Measurements from ENCODE around the gene GMDS.
A peak's percentile ranks its signal among the peaks of the same experiment; 100 is the strongest.

The GMDS gene

DNA sequence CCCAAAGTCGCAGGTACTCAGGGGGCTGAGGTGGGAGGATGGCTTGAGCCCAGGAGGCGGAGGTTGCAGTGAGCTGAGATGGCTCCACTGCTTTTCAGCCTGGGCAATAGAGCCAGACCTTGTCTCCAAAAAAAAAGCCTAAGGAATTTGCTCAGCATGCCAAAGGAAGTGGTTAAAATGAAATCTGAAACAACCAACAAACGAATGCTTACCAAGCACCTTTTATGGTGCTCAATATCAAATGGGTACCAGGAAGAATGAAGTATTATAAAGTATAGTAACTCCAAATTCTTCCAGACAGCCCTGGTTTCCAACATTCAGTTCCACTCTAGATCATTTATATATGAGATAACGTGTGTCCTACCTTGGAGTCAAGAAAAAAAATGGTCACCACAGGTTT is 14.0 kb downstream of the GMDS start:
- peak; percentile 80 for ATAC-seq
- TF ChIP-seq OSR1 (CRISPR knock-in tag; IDR thresholded peaks at IDR 0.05): no peak

DNA sequence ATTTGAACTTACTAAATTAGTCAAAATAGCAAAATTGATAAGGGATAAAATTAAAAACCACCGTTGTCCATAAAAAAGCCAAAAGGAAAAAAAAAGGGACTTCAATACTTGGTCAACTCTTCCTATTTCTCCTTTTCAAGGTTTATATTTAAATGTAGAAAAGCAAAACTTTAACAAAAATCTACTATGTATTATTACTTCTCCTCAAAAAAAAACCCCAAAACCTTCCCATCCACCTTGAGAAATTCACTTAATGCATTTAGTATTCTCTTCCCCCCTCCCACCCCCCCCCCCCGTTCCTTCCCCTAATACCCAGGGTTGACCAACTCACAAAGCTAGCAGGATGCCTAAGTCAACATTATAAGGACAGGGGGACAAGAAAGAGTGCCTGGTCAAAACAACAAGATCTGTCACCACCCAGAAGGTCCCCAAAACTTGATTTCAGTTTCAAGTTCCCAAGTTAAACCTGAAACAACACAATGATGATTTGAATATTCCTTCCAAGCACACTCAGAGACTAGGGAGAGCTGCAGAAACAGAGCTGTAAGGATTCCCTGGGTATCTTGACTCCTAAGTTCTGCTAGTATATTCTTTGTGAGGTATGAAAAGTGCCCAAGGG is 14.6 kb downstream of the GMDS start:
- TF ChIP-seq, protein P1, sequence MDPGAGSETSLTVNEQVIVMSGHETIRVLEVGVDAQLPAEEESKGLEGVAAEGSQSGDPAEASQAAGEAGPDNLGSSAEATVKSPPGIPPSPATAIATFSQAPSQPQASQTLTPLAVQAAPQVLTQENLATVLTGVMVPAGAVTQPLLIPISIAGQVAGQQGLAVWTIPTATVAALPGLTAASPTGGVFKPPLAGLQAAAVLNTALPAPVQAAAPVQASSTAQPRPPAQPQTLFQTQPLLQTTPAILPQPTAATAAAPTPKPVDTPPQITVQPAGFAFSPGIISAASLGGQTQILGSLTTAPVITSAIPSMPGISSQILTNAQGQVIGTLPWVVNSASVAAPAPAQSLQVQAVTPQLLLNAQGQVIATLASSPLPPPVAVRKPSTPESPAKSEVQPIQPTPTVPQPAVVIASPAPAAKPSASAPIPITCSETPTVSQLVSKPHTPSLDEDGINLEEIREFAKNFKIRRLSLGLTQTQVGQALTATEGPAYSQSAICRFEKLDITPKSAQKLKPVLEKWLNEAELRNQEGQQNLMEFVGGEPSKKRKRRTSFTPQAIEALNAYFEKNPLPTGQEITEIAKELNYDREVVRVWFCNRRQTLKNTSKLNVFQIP (CRISPR knock-in tag; IDR thresholded peaks at IDR 0.05; ENCODE audit: borderline replicate concordance, low read depth): no peak
- TF ChIP-seq ARNTL (CRISPR knock-in tag; IDR thresholded peaks at IDR 0.05; ENCODE audit: borderline replicate concordance, low read depth): no peak
- no peak for TF ChIP-seq GLIS3 (CRISPR knock-in tag; IDR thresholded peaks at IDR 0.05)
- TF ChIP-seq PATZ1 (CRISPR knock-in tag; IDR thresholded peaks at IDR 0.05; ENCODE audit: borderline replicate concordance): no peak
- TF ChIP-seq PPARA (CRISPR knock-in tag; IDR thresholded peaks at IDR 0.05; ENCODE audit: borderline replicate concordance): no peak
- no peak for TF ChIP-seq TOX (CRISPR knock-in tag; IDR thresholded peaks at IDR 0.05; ENCODE audit: borderline replicate concordance)
- no peak for TF ChIP-seq OSR1 (CRISPR knock-in tag; IDR thresholded peaks at IDR 0.05)
- no peak for TF ChIP-seq ZNF565 (CRISPR knock-in tag; conservative IDR thresholded peaks at IDR 0.05; ENCODE audit: low read depth)
- TF ChIP-seq ZNF70 (CRISPR knock-in tag; IDR thresholded peaks at IDR 0.05): no peak
- TF ChIP-seq ZFP30 (CRISPR knock-in tag; IDR thresholded peaks at IDR 0.05): no peak
- no peak for TF ChIP-seq ZFP3 (CRISPR knock-in tag; IDR thresholded peaks at IDR 0.05)
- no peak for TF ChIP-seq RARB (CRISPR knock-in tag; IDR thresholded peaks at IDR 0.05)
- TF ChIP-seq BACH2 (CRISPR knock-in tag; IDR thresholded peaks at IDR 0.05; ENCODE audit: borderline replicate concordance): no peak
- no peak for TF ChIP-seq ISL1 (CRISPR knock-in tag; IDR thresholded peaks at IDR 0.05)
- TF ChIP-seq, protein P2, sequence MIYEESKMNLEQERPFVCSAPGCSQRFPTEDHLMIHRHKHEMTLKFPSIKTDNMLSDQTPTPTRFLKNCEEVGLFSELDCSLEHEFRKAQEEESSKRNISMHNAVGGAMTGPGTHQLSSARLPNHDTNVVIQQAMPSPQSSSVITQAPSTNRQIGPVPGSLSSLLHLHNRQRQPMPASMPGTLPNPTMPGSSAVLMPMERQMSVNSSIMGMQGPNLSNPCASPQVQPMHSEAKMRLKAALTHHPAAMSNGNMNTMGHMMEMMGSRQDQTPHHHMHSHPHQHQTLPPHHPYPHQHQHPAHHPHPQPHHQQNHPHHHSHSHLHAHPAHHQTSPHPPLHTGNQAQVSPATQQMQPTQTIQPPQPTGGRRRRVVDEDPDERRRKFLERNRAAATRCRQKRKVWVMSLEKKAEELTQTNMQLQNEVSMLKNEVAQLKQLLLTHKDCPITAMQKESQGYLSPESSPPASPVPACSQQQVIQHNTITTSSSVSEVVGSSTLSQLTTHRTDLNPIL (CRISPR knock-in tag; IDR thresholded peaks at IDR 0.05; ENCODE audit: low read depth): no peak
- no peak for TF ChIP-seq TCF4 (CRISPR knock-in tag; IDR thresholded peaks at IDR 0.05; ENCODE audit: borderline replicate concordance)
- no peak for ATAC-seq

DNA sequence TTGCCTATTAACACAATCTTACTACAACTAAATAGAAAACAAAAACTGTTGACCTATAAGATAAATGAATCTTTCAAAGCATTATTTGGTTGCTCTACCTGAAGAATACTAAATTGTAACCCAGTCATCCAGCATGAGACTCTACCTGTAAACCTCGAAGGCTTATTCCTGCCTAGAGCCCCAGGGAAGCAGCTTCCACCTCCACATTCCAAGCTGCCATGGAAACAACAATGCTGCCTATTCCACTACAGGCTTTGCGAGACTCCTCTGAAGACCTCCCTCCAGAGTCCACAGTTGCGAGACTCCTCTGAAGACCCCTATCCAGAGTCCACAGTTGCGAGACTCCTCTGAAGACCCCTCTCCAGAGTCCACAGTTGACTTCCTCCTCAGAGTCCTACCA is 15.7 kb downstream of the GMDS start:
- ATAC-seq: no peak
- TF ChIP-seq PATZ1 (CRISPR knock-in tag; IDR thresholded peaks at IDR 0.05; ENCODE audit: borderline replicate concordance): no peak
- no peak for TF ChIP-seq ZC3H10 (CRISPR knock-in tag; IDR thresholded peaks at IDR 0.05)
- TF ChIP-seq ARNTL (CRISPR knock-in tag; IDR thresholded peaks at IDR 0.05; ENCODE audit: borderline replicate concordance, low read depth): no peak
- TF ChIP-seq, protein P1 (CRISPR knock-in tag; IDR thresholded peaks at IDR 0.05; ENCODE audit: borderline replicate concordance, low read depth): no peak
- TF ChIP-seq ZNF8 (CRISPR knock-in tag; IDR thresholded peaks at IDR 0.05): no peak
- no peak for TF ChIP-seq SNAI2 (CRISPR knock-in tag; IDR thresholded peaks at IDR 0.05)
- TF ChIP-seq, protein P3, sequence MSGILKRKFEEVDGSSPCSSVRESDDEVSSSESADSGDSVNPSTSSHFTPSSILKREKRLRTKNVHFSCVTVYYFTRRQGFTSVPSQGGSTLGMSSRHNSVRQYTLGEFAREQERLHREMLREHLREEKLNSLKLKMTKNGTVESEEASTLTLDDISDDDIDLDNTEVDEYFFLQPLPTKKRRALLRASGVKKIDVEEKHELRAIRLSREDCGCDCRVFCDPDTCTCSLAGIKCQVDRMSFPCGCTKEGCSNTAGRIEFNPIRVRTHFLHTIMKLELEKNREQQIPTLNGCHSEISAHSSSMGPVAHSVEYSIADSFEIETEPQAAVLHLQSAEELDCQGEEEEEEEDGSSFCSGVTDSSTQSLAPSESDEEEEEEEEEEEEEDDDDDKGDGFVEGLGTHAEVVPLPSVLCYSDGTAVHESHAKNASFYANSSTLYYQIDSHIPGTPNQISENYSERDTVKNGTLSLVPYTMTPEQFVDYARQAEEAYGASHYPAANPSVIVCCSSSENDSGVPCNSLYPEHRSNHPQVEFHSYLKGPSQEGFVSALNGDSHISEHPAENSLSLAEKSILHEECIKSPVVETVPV (CRISPR knock-in tag; IDR thresholded peaks at IDR 0.05): no peak
- no peak for TF ChIP-seq OSR1 (CRISPR knock-in tag; IDR thresholded peaks at IDR 0.05)
- no peak for TF ChIP-seq BACH2 (CRISPR knock-in tag; IDR thresholded peaks at IDR 0.05; ENCODE audit: borderline replicate concordance)
- TF ChIP-seq, protein P2 (CRISPR knock-in tag; IDR thresholded peaks at IDR 0.05; ENCODE audit: low read depth): no peak
- TF ChIP-seq PPARA (CRISPR knock-in tag; IDR thresholded peaks at IDR 0.05; ENCODE audit: borderline replicate concordance): no peak
- no peak for TF ChIP-seq ZFP30 (CRISPR knock-in tag; IDR thresholded peaks at IDR 0.05)
- TF ChIP-seq ZFP3 (CRISPR knock-in tag; IDR thresholded peaks at IDR 0.05): no peak
- no peak for TF ChIP-seq TOX (CRISPR knock-in tag; IDR thresholded peaks at IDR 0.05; ENCODE audit: borderline replicate concordance)
- TF ChIP-seq CSDC2 (CRISPR knock-in tag; IDR thresholded peaks at IDR 0.05): no peak
- no peak for TF ChIP-seq ISL1 (CRISPR knock-in tag; IDR thresholded peaks at IDR 0.05)

Measured in SK-N-SH treated with all-trans-retinoic acid at 6 μM for 48 hours (cell line).